ENCODE results near the gene TTN.

GRCh38 chr2:178630581-178630980 lies 176.6 kb downstream of the TTN start:
- TF ChIP-seq CTCF (conservative IDR thresholded peaks at IDR 0.05; ENCODE audit: low read length) (no peak), EZH2phosphoT487 (IDR thresholded peaks at IDR 0.05; ENCODE audit: borderline replicate concordance, low read depth, low read length) (no peak)
